GM18861 (cell line): ENCODE results near the gene NRAP.

ENCODE experiments used
- ATAC-seq: cut with Tn5 transposase; IDR thresholded peaks from one replicate; pipeline ENCODE4 v1.9.1; 2021; ENCODE audit not compliant: unreplicated experiment

NRAP gene

DNA sequence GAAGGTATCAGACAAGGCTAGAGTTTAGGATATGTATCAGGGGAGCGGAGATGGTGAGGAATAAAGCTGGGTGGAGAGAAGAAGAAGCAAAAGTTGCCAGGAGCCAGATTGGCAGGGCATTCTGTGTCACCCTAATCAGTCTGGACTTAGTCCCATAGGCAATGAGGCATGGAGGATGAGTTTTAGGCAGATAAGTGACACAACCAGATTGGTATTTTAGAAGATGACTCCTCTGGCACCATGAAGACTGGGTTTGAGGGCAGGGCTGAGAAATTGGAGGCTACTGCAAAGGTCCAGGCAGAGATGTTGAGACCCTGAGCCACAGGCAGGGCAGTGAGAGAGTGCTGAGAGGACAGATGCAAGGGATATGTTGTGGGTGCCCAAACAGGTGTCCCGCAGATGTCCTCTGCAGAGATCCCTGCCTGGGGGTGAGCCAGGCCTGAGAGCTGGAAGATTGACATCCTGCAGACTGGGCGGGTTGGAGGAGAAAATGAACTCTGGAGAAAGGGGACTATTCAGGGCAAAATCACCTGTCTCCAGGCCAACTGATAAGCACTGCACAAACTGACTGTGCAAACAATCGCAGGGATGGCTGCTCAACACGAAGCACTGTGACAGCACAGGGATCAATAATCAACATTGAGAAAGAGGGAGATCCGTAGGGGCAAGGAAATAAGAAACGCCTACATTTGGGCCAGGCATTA lies 122.8 kb downstream of the NRAP start:
- ATAC-seq: no peak

DNA sequence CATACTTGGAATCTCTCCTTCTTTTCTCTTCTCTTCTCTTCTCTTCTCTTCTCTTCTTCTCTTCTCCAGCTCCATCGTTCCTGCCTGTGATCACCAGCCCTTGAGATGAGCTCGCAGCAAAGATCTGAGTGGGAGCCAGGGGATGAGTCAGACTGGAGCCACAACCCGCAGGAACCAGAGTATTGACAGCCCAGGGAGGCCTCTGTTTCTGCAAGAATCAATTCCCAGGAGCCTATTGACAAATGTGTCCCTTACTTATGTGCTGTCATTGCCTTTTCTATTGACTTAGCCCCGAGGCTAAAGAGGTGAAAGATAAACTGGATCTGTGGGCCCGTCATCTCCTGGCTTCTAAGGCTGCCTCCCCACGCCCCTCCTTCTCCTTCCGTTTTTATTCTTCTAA lies 124.1 kb downstream of the NRAP start:
- no peak for ATAC-seq
